ENCODE data around the gene GPR137B. TPM values are rescaled to one million over a fixed set of nuclear protein-coding genes. Genes with fewer than 3 reads are reported as not detected.

Gene GPR137B
- total and polyA plus RNA-seq, 9 of the 15 experiments (the other 6 are each of a cell fraction or from before 2014, with no cell fraction given) = 0.04 to 1.0 (median 0.62) TPM

DNA sequence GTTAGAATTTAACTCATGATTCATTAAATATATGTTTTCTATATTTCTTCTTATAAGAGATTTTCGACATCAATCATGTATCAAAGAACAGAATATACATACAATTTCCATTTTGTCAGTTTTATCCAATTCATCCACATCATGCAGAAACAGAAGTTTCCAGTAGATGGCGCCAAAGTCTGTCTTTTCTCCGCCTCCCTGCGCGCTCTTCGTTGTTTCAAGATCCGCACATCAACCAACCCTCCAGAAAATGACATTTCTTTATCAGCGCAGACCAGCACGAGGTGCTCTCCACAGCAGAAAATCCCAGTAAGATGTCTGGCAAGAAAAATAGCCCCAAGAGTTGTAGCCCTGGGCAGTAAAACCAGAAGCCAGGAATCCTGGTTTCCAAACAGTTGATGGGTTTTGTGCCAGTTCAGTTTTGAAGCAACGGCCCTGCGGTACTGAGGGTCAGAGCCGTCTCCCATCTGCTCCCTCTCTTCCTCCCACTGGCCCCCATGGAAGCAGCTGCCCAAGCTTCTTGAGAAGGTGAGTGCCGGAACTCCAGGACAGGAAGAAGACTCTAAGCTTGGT, 38.6 kb upstream of the GPR137B start (continued):
- TF ChIP-seq, protein P1, sequence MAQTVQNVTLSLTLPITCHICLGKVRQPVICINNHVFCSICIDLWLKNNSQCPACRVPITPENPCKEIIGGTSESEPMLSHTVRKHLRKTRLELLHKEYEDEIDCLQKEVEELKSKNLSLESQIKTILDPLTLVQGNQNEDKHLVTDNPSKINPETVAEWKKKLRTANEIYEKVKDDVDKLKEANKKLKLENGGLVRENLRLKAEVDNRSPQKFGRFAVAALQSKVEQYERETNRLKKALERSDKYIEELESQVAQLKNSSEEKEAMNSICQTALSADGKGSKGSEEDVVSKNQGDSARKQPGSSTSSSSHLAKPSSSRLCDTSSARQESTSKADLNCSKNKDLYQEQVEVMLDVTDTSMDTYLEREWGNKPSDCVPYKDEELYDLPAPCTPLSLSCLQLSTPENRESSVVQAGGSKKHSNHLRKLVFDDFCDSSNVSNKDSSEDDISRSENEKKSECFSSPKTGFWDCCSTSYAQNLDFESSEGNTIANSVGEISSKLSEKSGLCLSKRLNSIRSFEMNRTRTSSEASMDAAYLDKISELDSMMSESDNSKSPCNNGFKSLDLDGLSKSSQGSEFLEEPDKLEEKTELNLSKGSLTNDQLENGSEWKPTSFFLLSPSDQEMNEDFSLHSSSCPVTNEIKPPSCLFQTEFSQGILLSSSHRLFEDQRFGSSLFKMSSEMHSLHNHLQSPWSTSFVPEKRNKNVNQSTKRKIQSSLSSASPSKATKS (CRISPR knock-in tag; IDR thresholded peaks at IDR 0.05) = no peak
- no peak for TF ChIP-seq THRAP3 (IDR thresholded peaks at IDR 0.05; ENCODE audit: borderline replicate concordance)
- TF ChIP-seq NCOA6 (IDR thresholded peaks at IDR 0.05) = no peak
- TF ChIP-seq ZNF644 (tag; IDR thresholded peaks at IDR 0.05; ENCODE audit: low read depth) = no peak
- TF ChIP-seq TSC22D4 (tag; IDR thresholded peaks at IDR 0.05) = no peak
- TF ChIP-seq SOX6 (IDR thresholded peaks at IDR 0.05) = no peak
- TF ChIP-seq, protein P2, sequence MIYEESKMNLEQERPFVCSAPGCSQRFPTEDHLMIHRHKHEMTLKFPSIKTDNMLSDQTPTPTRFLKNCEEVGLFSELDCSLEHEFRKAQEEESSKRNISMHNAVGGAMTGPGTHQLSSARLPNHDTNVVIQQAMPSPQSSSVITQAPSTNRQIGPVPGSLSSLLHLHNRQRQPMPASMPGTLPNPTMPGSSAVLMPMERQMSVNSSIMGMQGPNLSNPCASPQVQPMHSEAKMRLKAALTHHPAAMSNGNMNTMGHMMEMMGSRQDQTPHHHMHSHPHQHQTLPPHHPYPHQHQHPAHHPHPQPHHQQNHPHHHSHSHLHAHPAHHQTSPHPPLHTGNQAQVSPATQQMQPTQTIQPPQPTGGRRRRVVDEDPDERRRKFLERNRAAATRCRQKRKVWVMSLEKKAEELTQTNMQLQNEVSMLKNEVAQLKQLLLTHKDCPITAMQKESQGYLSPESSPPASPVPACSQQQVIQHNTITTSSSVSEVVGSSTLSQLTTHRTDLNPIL (CRISPR knock-in tag; IDR thresholded peaks at IDR 0.05) = no peak
- TF ChIP-seq, protein P3, sequence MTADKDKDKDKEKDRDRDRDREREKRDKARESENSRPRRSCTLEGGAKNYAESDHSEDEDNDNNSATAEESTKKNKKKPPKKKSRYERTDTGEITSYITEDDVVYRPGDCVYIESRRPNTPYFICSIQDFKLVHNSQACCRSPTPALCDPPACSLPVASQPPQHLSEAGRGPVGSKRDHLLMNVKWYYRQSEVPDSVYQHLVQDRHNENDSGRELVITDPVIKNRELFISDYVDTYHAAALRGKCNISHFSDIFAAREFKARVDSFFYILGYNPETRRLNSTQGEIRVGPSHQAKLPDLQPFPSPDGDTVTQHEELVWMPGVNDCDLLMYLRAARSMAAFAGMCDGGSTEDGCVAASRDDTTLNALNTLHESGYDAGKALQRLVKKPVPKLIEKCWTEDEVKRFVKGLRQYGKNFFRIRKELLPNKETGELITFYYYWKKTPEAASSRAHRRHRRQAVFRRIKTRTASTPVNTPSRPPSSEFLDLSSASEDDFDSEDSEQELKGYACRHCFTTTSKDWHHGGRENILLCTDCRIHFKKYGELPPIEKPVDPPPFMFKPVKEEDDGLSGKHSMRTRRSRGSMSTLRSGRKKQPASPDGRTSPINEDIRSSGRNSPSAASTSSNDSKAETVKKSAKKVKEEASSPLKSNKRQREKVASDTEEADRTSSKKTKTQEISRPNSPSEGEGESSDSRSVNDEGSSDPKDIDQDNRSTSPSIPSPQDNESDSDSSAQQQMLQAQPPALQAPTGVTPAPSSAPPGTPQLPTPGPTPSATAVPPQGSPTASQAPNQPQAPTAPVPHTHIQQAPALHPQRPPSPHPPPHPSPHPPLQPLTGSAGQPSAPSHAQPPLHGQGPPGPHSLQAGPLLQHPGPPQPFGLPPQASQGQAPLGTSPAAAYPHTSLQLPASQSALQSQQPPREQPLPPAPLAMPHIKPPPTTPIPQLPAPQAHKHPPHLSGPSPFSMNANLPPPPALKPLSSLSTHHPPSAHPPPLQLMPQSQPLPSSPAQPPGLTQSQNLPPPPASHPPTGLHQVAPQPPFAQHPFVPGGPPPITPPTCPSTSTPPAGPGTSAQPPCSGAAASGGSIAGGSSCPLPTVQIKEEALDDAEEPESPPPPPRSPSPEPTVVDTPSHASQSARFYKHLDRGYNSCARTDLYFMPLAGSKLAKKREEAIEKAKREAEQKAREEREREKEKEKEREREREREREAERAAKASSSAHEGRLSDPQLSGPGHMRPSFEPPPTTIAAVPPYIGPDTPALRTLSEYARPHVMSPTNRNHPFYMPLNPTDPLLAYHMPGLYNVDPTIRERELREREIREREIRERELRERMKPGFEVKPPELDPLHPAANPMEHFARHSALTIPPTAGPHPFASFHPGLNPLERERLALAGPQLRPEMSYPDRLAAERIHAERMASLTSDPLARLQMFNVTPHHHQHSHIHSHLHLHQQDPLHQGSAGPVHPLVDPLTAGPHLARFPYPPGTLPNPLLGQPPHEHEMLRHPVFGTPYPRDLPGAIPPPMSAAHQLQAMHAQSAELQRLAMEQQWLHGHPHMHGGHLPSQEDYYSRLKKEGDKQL (CRISPR knock-in tag; IDR thresholded peaks at IDR 0.05; ENCODE audit: borderline replicate concordance) = no peak

All from K562 (cell line).